ENCODE results near the gene KCNE1. TPM values are rescaled to one million over a fixed set of nuclear protein-coding genes. Genes with fewer than 3 reads are reported as not detected.
"Not testable (repeated sequence)": the region's sequence is repeated elsewhere in the genome, so short reads cannot be mapped to it uniquely, and the experiment has no call there.

Gene KCNE1
- 1.2 TPM for total RNA-seq

DNA sequence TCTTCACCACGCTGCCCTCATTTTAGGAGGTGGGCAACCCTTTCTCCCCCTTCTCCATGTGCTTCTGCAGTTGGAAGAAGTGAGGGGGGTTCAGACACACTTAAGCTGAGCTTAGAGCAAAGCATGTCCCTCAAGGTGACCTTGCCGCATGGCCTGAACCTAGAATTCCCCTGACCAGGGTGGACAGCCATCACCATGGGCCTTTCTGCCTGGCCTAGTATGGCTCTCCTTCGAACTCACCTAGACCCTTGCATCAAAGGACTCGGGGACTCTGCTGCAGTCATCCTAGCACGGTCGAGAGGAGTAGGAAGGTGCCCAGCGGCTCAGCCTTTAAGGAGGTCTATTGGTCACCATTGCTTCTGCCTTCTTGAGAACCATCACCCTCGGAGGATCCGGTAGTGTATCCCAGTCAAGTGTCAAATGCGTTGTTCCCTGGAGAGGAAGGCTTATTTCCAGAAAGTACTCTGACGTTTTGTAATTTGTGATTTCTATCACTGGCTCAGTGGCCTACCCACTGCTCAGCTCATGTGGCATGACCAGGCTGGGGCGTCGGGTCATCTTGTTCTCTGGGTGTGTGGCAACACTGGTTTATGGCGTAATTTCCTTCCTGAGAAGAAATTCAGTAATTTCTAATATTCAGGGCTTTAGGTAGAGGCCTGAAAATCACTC lies at the start of gene KCNE1:
TSS of gene KCNE1 (minus strand) at position 424 of the 669 bp plus-strand sequence. CDS start 62,576 bp downstream, outside the sequence.
- Histone ChIP-seq H3K4me3 (ENCODE audit: low read length) (peak within 1 kb of the TSS; percentile 32), H3K27me3 (ENCODE audit: insufficient read depth, low read length) (no peaks in the 10 kb centered on the region), H3K9me3 (ENCODE audit: low read depth, low read length) (no peaks in the 10 kb centered on the region), H3K4me1 (ENCODE audit: insufficient read depth, low read length) (peaks cover 59% of the 10 kb centered on the region)

DNA sequence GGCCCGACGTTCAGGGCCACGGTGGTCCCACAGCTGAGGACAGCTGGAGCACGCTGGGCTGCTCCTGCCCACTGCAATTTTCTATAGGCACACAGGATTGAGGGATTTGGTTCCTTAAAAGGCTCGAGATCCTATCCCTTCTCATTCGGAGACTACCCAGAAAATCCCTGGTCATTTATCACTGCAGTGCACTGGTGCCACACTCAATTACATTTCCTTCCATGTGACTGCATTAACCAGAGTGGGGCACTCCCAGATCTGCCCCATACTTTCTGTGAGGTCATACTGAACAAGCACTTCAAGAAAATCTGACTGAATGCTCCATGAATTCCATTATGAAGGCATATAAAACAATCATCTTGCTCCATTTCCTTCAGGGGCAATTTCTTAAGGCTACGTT lies 49.8 kb upstream of the KCNE1 start:
- H3K27me3 ChIP-seq (ENCODE audit: insufficient read depth, low read length), result no peaks in the 10 kb centered on the region
- no peaks in the 10 kb centered on the region for H3K9me3 ChIP-seq (ENCODE audit: low read depth, low read length)
- H3K4me3 ChIP-seq (ENCODE audit: low read length), result no peak overlapping the region
- no peaks in the 10 kb centered on the region for H3K4me1 ChIP-seq (ENCODE audit: insufficient read depth, low read length)

DNA sequence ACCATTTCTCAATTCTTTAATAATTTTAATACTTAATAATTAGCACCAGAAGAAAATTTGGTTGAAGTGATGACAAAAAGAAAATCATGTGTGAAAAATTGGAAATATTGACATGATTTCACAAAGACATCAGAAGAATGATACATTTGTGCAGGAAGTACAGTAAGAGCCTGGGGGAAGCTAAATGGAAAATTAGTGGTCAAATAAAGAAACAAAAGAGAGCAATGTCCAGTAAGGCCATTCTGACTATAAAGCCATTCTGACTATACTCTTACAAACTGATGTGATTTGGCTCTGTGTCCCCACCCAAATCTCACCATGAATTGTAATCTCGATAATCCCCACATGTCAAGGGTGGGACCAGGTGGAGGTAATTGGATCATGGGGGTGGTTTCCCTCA lies 48.6 kb upstream of the KCNE1 start:
- no peaks in the 10 kb centered on the region for H3K4me1 ChIP-seq (ENCODE audit: insufficient read depth, low read length)
- no peaks in the 10 kb centered on the region for H3K27me3 ChIP-seq (ENCODE audit: insufficient read depth, low read length)
- H3K9me3 ChIP-seq (ENCODE audit: low read depth, low read length), result no peaks in the 10 kb centered on the region

DNA sequence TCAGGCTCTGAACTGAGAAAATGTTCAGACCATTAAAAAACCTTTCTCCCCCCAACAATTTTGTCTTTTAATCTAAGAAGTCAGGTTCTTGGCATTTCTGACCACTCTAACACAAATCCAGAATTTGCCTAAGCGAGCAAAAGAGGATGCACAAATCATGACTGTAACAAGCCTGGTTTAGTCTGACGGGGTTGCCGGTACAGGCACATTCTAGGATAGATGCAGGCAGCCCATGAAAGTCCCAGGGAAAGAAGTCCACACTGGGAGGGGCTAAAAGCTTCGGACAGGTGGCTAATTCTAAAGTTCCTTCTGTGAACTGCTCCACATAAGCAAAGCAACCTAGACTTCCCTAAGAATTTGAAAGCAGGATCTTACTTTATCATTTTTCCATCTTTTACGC lies 48.0 kb upstream of the KCNE1 start:
- Histone ChIP-seq H3K4me3 (ENCODE audit: low read length) (no peak overlapping the region), H3K9me3 (ENCODE audit: low read depth, low read length) (no peaks in the 10 kb centered on the region), H3K27me3 (ENCODE audit: insufficient read depth, low read length) (no peaks in the 10 kb centered on the region), H3K4me1 (ENCODE audit: insufficient read depth, low read length) (no peaks in the 10 kb centered on the region)

More for the DNA sequence above, 48.6 kb upstream of the KCNE1 start:
- no peak overlapping the region for H3K4me3 ChIP-seq (ENCODE audit: low read length)

- no peak overlapping the region for H3K4me3 ChIP-seq (ENCODE audit: low read length)
- no peaks in the 10 kb centered on the region for H3K27me3 ChIP-seq (ENCODE audit: insufficient read depth, low read length)
- H3K9me3 ChIP-seq (ENCODE audit: low read depth, low read length), result no peaks in the 10 kb centered on the region
- H3K4me1 ChIP-seq (ENCODE audit: insufficient read depth, low read length), result no peaks in the 10 kb centered on the region
These were observed 47.1 kb upstream of the KCNE1 start for GRCh38 chr21:34559089-34559631.

GRCh38 chr21:34558166-34558565 lies 46.2 kb upstream of the KCNE1 start:
- H3K4me3 ChIP-seq (ENCODE audit: low read length), result no peak overlapping the region
- no peaks in the 10 kb centered on the region for H3K4me1 ChIP-seq (ENCODE audit: insufficient read depth, low read length)
- no peaks in the 10 kb centered on the region for H3K9me3 ChIP-seq (ENCODE audit: low read depth, low read length)
- H3K27me3 ChIP-seq (ENCODE audit: insufficient read depth, low read length), result no peaks in the 10 kb centered on the region

DNA sequence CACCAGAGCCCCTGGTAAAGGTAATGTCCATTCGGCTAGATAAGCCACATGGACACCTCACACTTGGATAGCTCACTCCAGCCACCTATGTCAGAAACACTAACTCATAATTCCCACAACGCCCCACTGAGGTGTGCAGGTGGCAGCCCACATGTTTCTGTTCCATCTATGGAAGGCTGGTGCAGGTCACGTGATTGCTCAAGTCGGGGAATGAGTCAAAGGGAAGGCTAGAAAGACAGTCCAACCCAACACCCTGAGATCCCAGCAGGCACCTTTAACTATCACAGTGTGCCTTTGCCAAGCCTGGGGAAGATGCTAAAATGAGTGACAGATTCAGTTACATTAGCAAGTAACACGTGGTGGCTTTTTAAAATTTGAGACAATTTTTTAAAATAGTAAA lies 45.3 kb upstream of the KCNE1 start:
- Histone ChIP-seq H3K27me3 (ENCODE audit: insufficient read depth, low read length) (no peaks in the 10 kb centered on the region), H3K9me3 (ENCODE audit: low read depth, low read length) (no peaks in the 10 kb centered on the region)

GRCh38 chr21:34554670-34555069 lies 42.7 kb upstream of the KCNE1 start:
- not testable (repeated sequence) for H3K4me1 ChIP-seq (ENCODE audit: insufficient read depth, low read length)

More for the DNA sequence above, 45.3 kb upstream of the KCNE1 start:
- Histone ChIP-seq H3K4me1 (ENCODE audit: insufficient read depth, low read length) (peaks cover 3% of the 10 kb centered on the region), H3K4me3 (ENCODE audit: low read length) (no peak overlapping the region)

DNA sequence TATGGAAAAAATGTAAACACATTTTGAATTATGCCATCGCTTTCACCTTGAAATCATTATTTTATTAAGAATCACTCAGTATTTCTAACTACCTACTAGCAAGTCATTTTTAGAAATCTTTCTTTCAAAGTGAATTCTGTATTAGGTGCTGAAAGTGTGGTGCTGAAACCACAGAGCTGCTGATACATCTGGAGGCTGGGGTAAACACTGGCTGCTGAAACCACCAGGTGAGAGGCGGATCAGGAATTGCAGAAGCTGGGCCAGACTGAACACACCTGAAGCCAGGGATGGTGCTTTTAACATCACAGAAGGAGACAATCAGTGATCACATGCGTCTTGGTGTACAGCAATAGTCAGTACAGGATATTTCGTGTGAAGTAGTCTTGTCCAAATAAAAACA lies 42.2 kb upstream of the KCNE1 start:
- Histone ChIP-seq H3K9me3 (ENCODE audit: low read depth, low read length) (no peaks in the 10 kb centered on the region), H3K27me3 (ENCODE audit: insufficient read depth, low read length) (no peaks in the 10 kb centered on the region), H3K4me1 (ENCODE audit: insufficient read depth, low read length) (peaks cover 3% of the 10 kb centered on the region), H3K4me3 (ENCODE audit: low read length) (no peak overlapping the region)

More at GRCh38 chr21:34554670-34555069, 42.7 kb upstream of the KCNE1 start:
- not testable (repeated sequence) for H3K4me3 ChIP-seq (ENCODE audit: low read length); H3K9me3 ChIP-seq (ENCODE audit: low read depth, low read length); H3K27me3 ChIP-seq (ENCODE audit: insufficient read depth, low read length)

- Histone ChIP-seq H3K27me3 (ENCODE audit: insufficient read depth, low read length) (no peaks in the 10 kb centered on the region), H3K4me1 (ENCODE audit: insufficient read depth, low read length) (peaks cover 3% of the 10 kb centered on the region)
These were observed 41.3 kb upstream of the KCNE1 start for GRCh38 chr21:34553151-34553952.

DNA sequence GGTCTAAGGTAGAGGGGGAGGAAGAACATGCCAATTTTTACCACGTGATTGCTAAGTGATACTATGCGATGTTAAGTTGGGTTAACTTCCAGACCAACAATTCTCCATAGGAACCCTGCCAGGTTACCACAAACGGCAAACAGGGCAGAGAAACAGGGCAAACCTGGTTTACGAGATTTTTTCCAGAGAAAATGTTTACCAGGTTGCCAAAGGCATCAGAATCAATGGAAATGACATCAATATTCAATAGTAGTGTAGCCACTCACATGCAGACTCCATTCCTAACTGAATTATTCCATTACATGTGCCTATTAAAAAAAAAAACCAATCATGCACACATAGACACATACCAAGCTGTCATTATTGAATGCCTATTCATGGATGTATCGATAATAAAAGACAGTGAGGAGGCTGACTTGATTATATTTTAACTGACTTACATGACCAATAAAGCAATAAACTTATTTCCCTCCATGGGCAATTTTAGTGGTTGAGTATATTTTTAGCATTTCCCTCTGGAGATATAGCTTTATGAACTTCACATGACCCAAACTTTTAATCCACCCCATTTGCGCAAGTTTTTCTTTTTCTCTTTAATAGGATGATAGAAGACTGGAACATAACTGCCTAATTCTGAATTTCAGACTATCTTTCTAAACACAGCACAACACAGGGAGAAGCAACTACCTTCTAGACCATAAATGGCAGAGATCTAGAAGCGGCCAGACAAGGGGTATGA lies 40.5 kb upstream of the KCNE1 start:
- peaks cover 3% of the 10 kb centered on the region for H3K4me1 ChIP-seq (ENCODE audit: insufficient read depth, low read length)
- H3K4me3 ChIP-seq (ENCODE audit: low read length), result no peak overlapping the region
- H3K27me3 ChIP-seq (ENCODE audit: insufficient read depth, low read length), result no peaks in the 10 kb centered on the region
- no peaks in the 10 kb centered on the region for H3K9me3 ChIP-seq (ENCODE audit: low read depth, low read length)

More at GRCh38 chr21:34553151-34553952, 41.3 kb upstream of the KCNE1 start:
- no peak overlapping the region for H3K4me3 ChIP-seq (ENCODE audit: low read length)
- no peaks in the 10 kb centered on the region for H3K9me3 ChIP-seq (ENCODE audit: low read depth, low read length)

- H3K4me3 ChIP-seq (ENCODE audit: low read length), result no peak overlapping the region
These were observed 38.3 kb upstream of the KCNE1 start for GRCh38 chr21:34550182-34550799.

DNA sequence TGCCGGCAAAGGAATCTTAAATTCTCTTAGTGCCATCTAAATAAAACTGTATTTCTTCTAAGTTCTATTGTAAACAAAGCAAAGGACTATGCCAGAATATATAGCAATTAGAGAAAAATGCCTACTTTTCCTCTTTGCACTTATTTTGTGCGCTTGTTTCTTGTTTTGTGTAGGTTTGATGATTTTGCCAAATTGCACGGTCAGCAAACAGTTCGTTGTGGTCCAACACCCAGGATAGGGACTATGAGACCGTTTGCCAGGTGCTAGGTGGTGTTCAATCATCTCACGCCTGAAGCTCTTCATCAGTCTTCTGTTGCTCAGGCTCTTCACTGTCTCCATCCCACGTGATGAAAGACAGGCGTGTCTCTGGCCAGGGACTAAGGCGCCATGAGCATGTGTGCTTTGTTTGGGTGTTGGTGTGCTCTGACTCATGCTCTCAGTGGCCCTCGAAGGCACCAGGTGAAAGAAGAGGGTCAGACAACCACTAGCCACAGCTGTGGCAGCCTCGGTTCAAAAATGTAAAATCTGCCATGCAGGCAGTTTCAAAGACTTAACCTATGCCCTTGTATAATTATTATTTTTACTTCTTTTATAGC lies 36.9 kb upstream of the KCNE1 start:
- peaks cover 40% of the 10 kb centered on the region for H3K4me1 ChIP-seq (ENCODE audit: insufficient read depth, low read length)
- H3K9me3 ChIP-seq (ENCODE audit: low read depth, low read length), result no peaks in the 10 kb centered on the region
- H3K27me3 ChIP-seq (ENCODE audit: insufficient read depth, low read length), result no peaks in the 10 kb centered on the region
- H3K4me3 ChIP-seq (ENCODE audit: low read length), result no peak overlapping the region

More at GRCh38 chr21:34550182-34550799, 38.3 kb upstream of the KCNE1 start:
- Histone ChIP-seq H3K27me3 (ENCODE audit: insufficient read depth, low read length) (no peaks in the 10 kb centered on the region), H3K9me3 (ENCODE audit: low read depth, low read length) (no peaks in the 10 kb centered on the region), H3K4me1 (ENCODE audit: insufficient read depth, low read length) (peaks cover 26% of the 10 kb centered on the region)

- no peaks in the 10 kb centered on the region for H3K9me3 ChIP-seq (ENCODE audit: low read depth, low read length)
- no peak overlapping the region for H3K4me3 ChIP-seq (ENCODE audit: low read length)
- peaks cover 46% of the 10 kb centered on the region for H3K4me1 ChIP-seq (ENCODE audit: insufficient read depth, low read length)
- no peaks in the 10 kb centered on the region for H3K27me3 ChIP-seq (ENCODE audit: insufficient read depth, low read length)
These were observed 34.5 kb upstream of the KCNE1 start for GRCh38 chr21:34546542-34546941.
